ENCODE data around the gene BRPF3. TPM values are rescaled to one million over a fixed set of nuclear protein-coding genes. Genes with fewer than 3 reads are reported as not detected.

BRPF3 gene
- total RNA-seq, 1 donor from 2014 or later, result 25.3 TPM

- DNase-seq (ENCODE audit: low read depth), result no peak
Measured at GRCh38 chr6:36268478-36269275, 72.1 kb downstream of the BRPF3 start.

- no peak for DNase-seq (ENCODE audit: low read depth)
Measured at GRCh38 chr6:36269834-36270705, 73.5 kb downstream of the BRPF3 start, which contains the start of gene PNPLA1. Gene PNPLA1 (plus strand): TSS chr6:36270060. CDS start chr6:36270460, 400 bp downstream.

DNA sequence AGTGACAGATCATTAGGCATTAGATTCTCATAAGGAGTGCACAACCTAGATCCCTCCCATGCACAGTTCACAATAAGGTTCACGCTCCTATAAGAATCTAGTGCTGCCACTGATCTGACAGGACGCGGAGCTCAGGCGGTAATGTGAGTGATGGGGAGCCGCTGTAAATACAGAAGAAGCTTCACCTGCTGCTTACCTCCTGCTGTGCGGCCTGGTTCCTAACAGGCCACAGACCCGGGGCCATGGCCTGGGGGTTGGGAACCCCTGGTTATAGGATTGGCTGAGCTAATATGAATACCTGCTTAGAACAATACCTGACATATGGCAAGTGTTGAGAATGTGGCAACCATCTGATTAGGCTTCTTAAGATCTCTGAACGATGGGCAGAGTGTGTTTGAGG is 75.7 kb downstream of the BRPF3 start:
- DNase-seq (ENCODE audit: low read depth), result no peak

DNA sequence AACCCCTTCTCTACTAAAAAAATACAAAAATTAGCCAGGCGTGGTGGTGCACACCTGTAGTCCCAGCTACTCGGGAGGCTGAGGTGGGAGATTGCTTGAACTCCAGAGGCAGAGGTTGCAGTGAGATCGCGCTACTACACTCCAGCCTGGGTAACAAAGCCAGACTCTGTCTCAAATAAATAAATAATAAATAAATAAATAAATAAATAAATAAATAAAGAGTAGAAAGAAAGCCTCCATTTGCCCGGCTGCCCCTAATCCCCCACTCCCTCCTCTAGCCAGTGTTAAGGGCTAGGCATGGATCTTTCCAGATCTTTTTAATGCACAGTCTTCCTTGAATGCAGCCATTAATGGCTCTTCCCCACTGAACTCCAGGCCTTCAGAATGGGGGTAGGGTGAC is 76.5 kb downstream of the BRPF3 start:
- DNase-seq (ENCODE audit: low read depth), result no peak

DNA sequence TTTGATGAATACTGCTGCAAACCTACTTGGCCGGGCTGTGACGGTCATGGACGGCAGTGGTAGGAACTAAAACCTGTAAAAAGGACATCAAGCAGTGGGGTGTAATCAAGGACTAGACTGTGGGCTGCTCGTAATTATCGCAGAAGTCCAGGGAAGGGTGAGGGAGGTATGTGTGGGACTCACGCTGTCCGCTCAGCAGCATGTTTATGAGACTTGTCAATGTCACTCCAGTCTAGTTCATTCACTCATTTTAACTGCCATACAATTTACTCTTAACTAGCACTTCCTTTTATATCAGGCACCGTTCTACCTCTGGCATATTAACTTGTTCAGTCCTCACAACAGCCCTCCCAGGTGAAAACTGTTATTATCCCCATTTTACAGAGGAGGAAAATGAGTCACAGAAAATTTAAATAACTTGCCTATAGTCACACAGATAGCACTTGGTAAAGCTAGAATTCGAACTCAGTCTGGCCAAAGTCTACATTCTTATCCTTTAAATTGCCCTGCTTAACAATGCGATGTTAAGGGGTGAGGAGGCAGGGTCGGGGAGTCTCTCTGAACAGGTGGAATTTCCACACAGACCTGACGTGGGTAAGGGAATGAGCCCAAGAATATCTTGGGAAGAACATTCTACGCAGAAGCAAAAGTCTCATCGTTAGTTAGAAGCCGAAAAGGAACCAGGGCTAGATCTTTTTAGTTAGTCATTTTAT is 77.4 kb downstream of the BRPF3 start:
- no peak for DNase-seq (ENCODE audit: low read depth)

DNA sequence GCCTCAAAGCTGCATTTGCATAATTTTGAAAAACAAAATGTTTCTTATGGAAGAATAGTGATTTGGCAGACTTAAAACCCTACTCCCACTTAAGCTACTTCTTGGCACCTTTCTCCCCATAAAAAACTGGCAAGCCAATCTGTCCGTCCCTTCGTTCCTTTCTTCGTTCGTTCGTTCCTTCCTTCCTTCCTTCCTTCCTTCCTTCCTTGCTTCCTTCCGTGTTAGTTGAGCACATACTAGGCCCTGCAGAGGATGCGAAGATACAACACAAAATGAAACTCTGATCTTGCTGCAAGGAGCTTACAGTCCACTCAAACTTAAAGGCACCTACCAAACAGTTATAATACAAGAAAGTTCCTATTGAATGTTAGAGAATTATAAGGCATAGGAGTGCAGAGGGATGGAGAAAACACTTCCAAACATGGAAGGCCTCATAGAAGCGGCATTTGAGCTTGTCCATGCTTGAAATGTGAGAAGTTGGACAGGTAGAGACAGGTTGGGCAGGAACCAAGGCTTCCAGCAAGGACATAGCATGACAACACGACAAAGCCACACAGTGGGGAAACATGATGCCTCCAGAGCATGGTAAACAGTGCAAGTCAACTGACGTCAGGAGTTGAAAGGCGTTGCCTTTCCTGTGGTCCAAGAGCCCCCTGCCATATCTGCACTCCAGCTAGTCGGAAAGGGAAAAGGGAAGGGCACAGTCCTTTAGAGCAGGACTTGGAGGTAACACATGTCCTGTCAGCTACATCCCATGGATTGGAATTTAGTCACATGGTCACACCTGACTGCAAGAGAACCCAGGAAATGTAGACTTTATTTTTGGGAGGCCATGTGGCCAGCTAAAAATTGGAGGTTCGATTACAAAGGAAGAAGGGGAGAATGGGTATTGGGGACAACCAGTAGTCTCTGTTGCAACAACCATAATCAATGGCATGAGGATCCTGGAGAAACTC is 80.3 kb downstream of the BRPF3 start:
- no peak for DNase-seq (ENCODE audit: low read depth)

GRCh38 chr6:36277946-36278470 is 81.5 kb downstream of the BRPF3 start:
- DNase-seq (ENCODE audit: low read depth), result no peak

DNA sequence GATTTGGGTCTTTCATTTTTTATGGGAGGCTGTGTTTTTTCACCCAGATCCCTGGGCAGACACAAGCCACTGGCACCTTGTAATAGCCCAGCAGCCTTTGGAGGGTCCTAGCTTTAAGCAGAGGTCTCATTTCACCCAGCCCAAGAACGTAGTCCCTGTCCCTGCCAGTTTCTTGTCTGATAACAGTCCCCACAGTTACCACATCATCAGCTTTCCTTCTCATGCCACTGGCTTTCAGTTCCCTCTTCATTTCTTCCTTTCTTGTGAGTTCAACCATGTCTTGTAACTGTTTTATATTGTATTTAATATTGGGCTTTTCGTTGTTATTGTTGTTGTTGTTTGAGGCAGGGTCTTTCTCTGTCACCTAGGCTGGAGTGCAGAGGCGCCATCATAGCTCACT is 83.9 kb downstream of the BRPF3 start:
- no peak for DNase-seq (ENCODE audit: low read depth)

DNA sequence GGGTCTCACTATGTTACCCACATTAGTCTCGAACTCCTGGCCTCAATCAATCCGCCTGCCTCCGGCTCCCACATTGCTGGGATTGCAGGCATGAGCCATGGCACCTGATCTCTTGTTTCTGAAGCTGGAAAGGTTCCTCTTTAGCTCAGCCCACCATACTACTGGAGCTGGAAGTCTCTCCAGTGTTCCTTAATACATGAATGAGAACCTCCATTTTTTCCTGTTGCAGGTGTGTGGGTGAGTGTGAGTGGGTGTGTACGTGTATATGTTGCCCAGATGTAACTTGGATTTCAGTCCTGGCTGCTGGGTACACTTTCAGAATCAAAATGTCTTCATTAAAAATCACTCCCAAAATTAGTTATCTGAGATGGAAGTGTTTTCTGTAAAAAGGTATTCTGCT is 84.4 kb downstream of the BRPF3 start:
- no peak for DNase-seq (ENCODE audit: low read depth)

Other genes with a start within 250 kb of the BRPF3 start
- gene SLC26A8, start 172.1 kb upstream of the BRPF3 start, total RNA-seq, result 0.05 TPM in 1 of 2 replicates, not detected in the other
- 52.8 and 86.7 TPM in 2 replicates for gene MAPK14, start 168.9 kb upstream of the BRPF3 start, total RNA-seq
- gene MAPK13, start 66.2 kb upstream of the BRPF3 start, total RNA-seq, result 17.2 and 29.5 TPM in 2 replicates
- gene PNPLA1, start 73.3 kb downstream of the BRPF3 start, total RNA-seq, result not detected in 2 replicates
- 0.35 TPM in 1 of 2 replicates, not detected in the other for gene BNIP5, start 140.1 kb downstream of the BRPF3 start, total RNA-seq
- 0.40 and 0.87 TPM in 2 replicates for gene ETV7, start 190.9 kb downstream of the BRPF3 start, total RNA-seq
- not detected in 2 replicates for gene PXT1, start 246.1 kb downstream of the BRPF3 start, total RNA-seq
- 62.1 and 73.8 TPM in 2 replicates for gene KCTD20, start 246.3 kb downstream of the BRPF3 start, total RNA-seq

Data from renal cortical epithelial cell (primary cell).